ENCODE measurements around the gene OVCH2.
"Not testable (repeated sequence)": the region's sequence is repeated elsewhere in the genome, so short reads cannot be mapped to it uniquely, and the experiment has no call there.

OVCH2 gene

GRCh38 chr11:7706377-7706776 lies at the start of gene OVCH2:
Gene OVCH2 (minus strand): TSS chr11:7706477. CDS start chr11:7706394, 83 bp downstream.
- DNase-seq = no peak

DNA sequence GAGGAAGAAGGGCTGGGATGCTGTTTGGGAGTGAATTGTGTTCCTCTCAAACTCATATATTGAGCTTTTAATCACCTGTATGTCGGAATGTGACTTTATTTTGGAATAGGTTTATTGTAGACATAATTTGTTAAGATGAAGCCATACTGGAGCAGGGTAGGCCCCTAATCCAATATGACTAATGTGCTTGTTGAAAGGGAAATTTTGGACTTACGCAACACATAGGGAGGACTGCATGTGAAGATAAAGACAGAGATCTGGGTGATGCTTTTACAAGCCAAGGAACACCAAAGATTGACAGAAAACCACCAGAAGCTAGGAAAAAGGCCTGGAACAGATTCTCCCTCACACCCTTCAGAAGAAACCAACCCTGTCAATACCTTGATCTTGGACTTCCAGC lies 43.2 kb upstream of the OVCH2 start:
- no peak for DNase-seq

DNA sequence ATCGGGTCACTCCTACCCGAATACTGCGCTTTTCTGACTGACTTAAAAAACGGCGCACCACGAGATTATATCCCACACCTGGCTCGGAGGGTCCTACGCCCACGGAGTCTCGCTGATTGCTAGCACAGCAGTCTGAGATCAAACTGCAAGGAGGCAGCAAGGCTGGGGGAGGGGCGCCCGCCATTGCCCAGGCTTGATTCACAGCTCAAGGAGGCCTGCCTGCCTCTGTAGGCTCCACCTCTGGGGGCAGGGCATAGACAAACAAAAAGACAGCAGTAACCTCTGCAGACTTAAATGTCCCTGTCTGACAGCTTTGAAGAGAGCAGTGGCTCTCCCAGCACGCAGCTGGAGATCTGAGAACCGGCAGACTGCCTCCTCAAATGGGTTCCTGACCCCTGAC lies 28.5 kb upstream of the OVCH2 start:
- not testable (repeated sequence) for DNase-seq

GRCh38 chr11:7714786-7715185 lies 8.5 kb upstream of the OVCH2 start:
- DNase-seq = no peak

GRCh38 chr11:7703740-7704139 lies 2.5 kb downstream of the OVCH2 start:
- DNase-seq = no peak

DNA sequence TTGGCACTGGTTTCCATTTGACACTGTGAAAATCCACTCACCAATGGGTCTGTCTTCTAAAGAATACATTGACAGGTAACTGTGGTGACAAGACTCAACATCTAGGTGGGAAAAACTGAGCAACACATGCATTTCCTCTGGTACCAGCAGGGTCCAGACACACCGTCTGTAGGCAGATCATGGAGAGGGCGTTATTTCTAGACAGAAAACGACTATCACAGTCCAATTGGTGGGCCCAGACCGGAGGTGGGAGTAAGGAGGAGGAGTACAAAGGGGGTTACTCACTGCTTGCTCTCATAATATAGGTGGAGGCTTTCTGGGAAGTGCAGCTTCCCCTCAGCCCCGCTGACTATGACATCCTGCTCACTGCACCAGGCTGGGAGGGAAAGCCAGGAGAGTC lies 9.9 kb downstream of the OVCH2 start:
- peak; percentile 54 for DNase-seq

GRCh38 chr11:7694235-7694634 lies 12.0 kb downstream of the OVCH2 start:
- no peak for DNase-seq

DNA sequence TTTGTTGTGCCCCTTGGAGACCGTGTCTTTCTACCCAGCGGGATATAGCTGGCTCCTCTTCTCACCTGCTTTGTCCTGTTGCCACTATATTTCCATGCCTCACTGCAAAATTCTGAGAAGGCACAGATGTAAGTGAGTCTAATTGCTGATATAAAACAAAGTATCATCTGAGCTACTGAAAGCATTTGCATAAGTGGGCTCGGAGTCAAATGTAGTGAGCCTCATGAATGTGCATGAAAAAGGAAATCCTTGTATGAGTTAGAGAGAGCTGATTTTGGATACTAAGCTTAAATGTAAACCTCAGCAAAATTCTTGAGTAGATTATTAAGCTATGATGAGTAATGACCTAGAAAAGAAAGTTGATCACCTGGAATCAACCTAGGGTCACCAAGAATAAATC lies 13.9 kb downstream of the OVCH2 start:
- no peak for DNase-seq

GRCh38 chr11:7691759-7692350 lies 14.4 kb downstream of the OVCH2 start:
- DNase-seq = no peak

DNA sequence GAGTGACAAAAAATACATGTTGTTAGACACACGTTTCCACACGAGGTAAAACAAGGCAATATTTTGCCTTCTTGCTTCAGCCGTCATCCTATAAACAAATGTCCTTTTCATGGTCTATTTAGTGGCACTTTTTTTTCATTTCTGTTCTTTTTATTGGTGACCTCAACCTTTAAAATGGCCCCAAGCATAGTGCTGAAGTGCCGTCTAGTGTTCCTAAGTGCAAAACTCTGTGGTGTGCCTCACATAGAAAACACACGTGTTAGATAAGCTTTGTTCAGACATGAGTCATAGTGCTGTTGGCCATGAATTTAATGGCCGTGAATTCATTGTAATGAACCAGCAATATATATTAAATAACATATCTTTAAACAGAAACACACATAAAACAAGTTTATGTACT lies 15.6 kb downstream of the OVCH2 start:
- DNase-seq = no peak

- DNase-seq = no peak
These were observed 17.0 kb downstream of the OVCH2 start for GRCh38 chr11:7689239-7689638.

GRCh38 chr11:7688238-7688826 lies 17.9 kb downstream of the OVCH2 start:
- no peak for DNase-seq

- DNase-seq = no peak
These were observed 18.9 kb downstream of the OVCH2 start for GRCh38 chr11:7687386-7687785.

- no peak for DNase-seq
These were observed 19.5 kb downstream of the OVCH2 start for GRCh38 chr11:7686761-7687160.

GRCh38 chr11:7683571-7683970 lies 22.7 kb downstream of the OVCH2 start:
- no peak for DNase-seq

DNA sequence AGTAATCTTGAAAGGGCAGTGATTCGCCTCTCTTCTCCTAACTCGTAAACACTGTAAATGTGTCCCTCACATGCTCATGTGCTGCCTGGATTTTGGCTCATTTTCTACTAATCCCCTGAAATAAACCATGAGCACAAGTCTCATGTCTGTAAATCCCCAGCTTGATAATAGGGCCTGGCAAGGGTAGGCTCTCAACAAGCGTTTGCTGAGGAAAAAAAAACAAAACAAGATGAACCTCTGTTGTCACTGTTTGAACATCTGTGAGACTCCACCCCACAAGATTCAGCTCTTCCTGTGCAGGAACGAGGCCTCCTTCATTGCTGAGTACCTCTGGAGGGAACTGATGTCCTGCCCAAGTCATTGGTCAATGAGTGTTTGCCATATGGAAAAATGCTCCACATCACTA lies 28.5 kb downstream of the OVCH2 start:
- DNase-seq = no peak

DNA sequence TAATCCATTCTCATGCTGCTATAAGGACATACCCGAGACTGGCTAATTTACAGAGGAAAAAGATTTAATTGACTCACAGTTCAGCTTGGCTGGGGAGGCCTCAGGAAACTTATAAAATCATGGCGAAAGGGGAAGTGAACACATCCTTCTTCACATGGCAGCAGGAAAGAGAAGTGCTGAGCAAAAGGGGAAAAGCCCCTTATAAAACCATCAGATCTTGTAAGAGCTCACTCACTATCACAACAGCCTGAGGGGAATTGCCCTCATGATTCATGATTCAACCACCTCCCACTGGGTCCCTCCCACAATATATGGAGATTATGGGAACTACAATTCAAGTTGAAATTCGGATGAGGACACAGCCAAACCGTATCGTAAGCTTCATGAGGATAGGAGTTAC lies 29.2 kb downstream of the OVCH2 start:
- no peak for DNase-seq

DNA sequence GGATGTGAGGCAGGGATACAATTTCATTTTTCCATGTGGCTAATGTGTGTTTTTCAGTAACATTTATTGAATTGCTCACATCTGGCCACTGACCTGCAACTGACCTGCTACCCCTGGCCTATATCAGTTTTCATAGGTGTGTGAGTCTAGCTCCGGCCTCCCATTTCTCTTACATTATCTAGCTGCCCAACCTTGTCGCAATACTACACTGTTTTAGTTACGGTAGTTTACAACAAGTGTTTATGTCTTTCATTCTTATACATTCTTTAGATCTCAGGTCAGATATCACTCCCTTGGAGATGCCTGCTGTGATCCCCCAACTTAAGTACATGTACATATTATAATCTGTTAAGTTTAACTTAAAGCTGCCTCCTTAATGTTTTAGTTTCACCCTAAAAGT lies 30.6 kb downstream of the OVCH2 start:
- DNase-seq = no peak

DNA sequence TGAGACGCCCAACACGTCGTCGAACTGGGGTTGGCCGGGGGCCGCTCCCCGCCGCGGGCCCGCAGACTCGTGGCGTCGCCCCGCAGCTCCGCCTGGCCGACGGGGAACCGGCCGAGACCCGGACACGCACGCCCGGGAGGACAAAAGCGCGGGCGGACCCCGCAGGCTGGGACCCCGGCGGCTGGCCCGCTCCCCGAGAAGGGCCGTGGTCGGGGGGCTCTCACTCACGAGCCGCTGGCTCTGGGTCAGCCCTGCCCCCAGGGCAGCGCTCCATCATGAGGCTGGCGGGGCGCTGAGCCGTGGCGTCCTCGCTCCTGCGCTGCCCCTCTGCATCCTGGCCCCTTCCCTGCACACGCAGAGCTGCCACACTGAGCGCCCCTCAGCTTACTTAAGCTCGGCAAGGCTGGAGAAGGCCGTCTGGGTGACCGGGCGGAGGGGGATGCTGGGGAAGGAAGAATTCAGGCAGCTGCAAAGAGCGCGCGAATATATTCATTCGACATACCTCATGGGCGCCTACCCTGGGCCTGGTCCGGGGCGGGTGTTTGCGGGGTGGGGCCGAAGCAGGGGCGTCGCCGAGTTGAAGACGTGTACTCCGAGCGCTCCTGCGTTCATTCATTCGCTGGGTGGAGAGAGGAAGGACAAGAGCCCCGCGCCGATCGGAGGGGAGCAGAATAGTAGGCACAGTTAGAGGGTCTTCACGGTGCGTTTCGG lies 32.4 kb downstream of the OVCH2 start:
- peak; percentile 61 for DNase-seq

DNA sequence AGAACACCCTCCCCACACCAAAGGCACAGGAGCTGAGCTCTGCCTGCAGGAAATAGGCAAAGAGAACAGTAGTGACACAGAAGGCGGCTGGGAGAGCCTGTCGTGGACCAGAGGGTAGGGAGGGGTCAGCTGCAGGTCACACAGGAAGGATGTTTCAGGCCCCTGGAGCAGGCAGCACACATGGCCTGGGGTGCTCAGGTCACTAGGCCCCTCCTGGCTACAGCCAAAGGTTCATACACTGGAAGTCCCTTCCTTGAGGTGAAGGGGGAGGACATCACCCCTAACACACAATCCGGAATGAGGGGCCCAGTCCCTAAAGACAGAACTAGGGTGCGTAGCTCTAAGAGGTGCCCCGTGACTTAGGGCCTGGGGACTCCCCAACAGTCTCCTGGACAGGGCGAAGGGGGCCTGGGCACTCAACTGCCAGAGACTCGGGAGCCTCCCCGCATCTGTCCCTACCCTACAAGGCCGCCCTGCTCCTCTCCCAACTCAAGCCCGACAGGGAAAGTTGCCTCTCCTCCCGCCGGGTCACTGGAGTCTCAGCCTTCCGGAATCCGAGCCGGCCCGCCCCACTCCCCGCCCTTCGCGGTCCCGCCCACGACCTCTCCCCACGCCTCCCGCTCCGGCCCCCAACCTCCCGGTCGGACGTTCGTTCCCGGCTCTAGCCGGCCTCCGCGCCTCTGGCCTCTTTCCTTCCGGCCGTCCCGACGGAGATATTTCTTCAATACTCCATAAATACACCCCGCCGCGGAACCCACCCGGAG lies 33.1 kb downstream of the OVCH2 start, which contains the start of gene CYB5R2:
CYB5R2 (minus strand) TSS at position 541 of the 764 bp plus-strand sequence. CDS start 675 bp downstream, outside the sequence.
- DNase-seq = peak; percentile 60

- no peak for DNase-seq
These were observed 33.9 kb downstream of the OVCH2 start for GRCh38 chr11:7672276-7672959.

GRCh38 chr11:7671347-7672215 lies 34.7 kb downstream of the OVCH2 start:
- no peak for DNase-seq

Measured in activated CD8-positive, alpha-beta memory T cell treated with anti-CD3 and anti-CD28 coated beads, Interleukin-2, amount 50 U/mL, for 48 hours (primary cell).